Left cardiac atrium (tissue), 4 donors: ENCODE measurements around the gene TYW1. TPM values are rescaled to one million over a fixed set of nuclear protein-coding genes. Genes with fewer than 3 reads are reported as not detected.
"Not testable (repeated sequence)": the region's sequence is repeated elsewhere in the genome, so short reads cannot be mapped to it uniquely, and the experiment has no call there.

ENCODE experiments used
- ATAC-seq, 2 donors: fragments of 200-7000 bp; cut with Tn5 transposase; one replicate each; pipeline ENCODE4 v1.9.1; 2020; ENCODE audit warnings: mild to moderate bottlenecking in 2 of 2, moderate library complexity in 2 of 2
- DNase-seq: peaks from one replicate; pipeline ENCODE4 v3.0.0-alpha.2; 2020
- intact Hi-C, 2 donors: fragments of 100-400 bp; cut with DNase I; formaldehyde crosslinking; loops; one replicate each; pipeline versions ENCODE4 v1.14.1 to v1.15.1; 2022 to 2023
- total RNA-seq, 2 donors: library from RNA; stranded (reverse); fragmentation: NEBNext Ultra II Directional; extraction: Animal tissue kit (Norgen Biotek cat#: 25700); gene quantifications; one replicate each; pipeline ENCODE4 v1.2.1, GENCODE V29; 2021
- donor health status: DM: no; HTN: yes; CAD: no.
- donor health status: DM: no; HTN: yes; CAD: no; lungs with severe emphysema.
- donor health status: DM: yes; HTN: yes; CAD: no.
- donor health status: Dilated cardiomyopathy.

TYW1 gene
- total RNA-seq, 2 donors from 2014 or later: 10.8 to 13.3 TPM

- intact Hi-C loops: no loop called here
- ATAC-seq (peak; percentile 44 to 52), DNase-seq (no peak)
Measured at GRCh38 chr7:67100956-67101361, 104.3 kb downstream of the TYW1 start.

GRCh38 chr7:67104937-67105336 is 108.3 kb downstream of the TYW1 start:
- peak in 1 of 2 donors; percentile 14 for ATAC-seq
- intact Hi-C loops, DNase-seq: not testable (repeated sequence)

- intact Hi-C loops: no loop called here
- DNase-seq: no peak
- ATAC-seq: peak in 1 of 2 donors; percentile 53
Measured at GRCh38 chr7:67105377-67105776, 108.7 kb downstream of the TYW1 start.

GRCh38 chr7:67106255-67106654 is 109.6 kb downstream of the TYW1 start:
- intact Hi-C loops, DNase-seq: not testable (repeated sequence)
- ATAC-seq: peak in 1 of 2 donors; percentile 40

- ATAC-seq, intact Hi-C loops: not testable (repeated sequence)
Measured at GRCh38 chr7:67111342-67111741, 114.7 kb downstream of the TYW1 start.

GRCh38 chr7:67114483-67115246 is 118.0 kb downstream of the TYW1 start:
- intact Hi-C loops, DNase-seq: not testable (repeated sequence)
- peak; percentile 23 to 30 for ATAC-seq

More at GRCh38 chr7:67111342-67111741, 114.7 kb downstream of the TYW1 start:
- DNase-seq: not testable (repeated sequence)

- ATAC-seq, intact Hi-C loops: not testable (repeated sequence)
Measured at GRCh38 chr7:67120491-67120890, 123.9 kb downstream of the TYW1 start.

GRCh38 chr7:67128257-67128656 is 131.6 kb downstream of the TYW1 start:
- intact Hi-C loops, DNase-seq, ATAC-seq: not testable (repeated sequence)

More at GRCh38 chr7:67120491-67120890, 123.9 kb downstream of the TYW1 start:
- not testable (repeated sequence) for DNase-seq

- ATAC-seq, DNase-seq, intact Hi-C loops: not testable (repeated sequence)
Measured at GRCh38 chr7:67130766-67131165, 134.1 kb downstream of the TYW1 start.

- intact Hi-C loops, DNase-seq, ATAC-seq: not testable (repeated sequence)
Measured at GRCh38 chr7:67134912-67135311, 138.3 kb downstream of the TYW1 start.

- intact Hi-C loops, ATAC-seq: not testable (repeated sequence)
Measured at GRCh38 chr7:67135617-67136486, 139.2 kb downstream of the TYW1 start.

GRCh38 chr7:67137489-67137888 is 140.9 kb downstream of the TYW1 start:
- ATAC-seq: not testable (repeated sequence)

More at GRCh38 chr7:67135617-67136486, 139.2 kb downstream of the TYW1 start:
- not testable (repeated sequence) for DNase-seq

GRCh38 chr7:67139876-67140275 is 143.2 kb downstream of the TYW1 start:
- ATAC-seq, DNase-seq, intact Hi-C loops: not testable (repeated sequence)

More at GRCh38 chr7:67137489-67137888, 140.9 kb downstream of the TYW1 start:
- intact Hi-C loops, DNase-seq: not testable (repeated sequence)

GRCh38 chr7:67141001-67141400 is 144.4 kb downstream of the TYW1 start:
- ATAC-seq, DNase-seq, intact Hi-C loops: not testable (repeated sequence)

- DNase-seq (peak; percentile 31), ATAC-seq (peak; percentile 67 to 77)
- intact Hi-C loops: not testable (repeated sequence)
Measured at GRCh38 chr7:67143091-67143786, 146.6 kb downstream of the TYW1 start.

- intact Hi-C loops, DNase-seq, ATAC-seq: not testable (repeated sequence)
Measured at GRCh38 chr7:67145581-67146193, 149.1 kb downstream of the TYW1 start.

GRCh38 chr7:67149131-67149530 is 152.5 kb downstream of the TYW1 start:
- DNase-seq, ATAC-seq, intact Hi-C loops: not testable (repeated sequence)

- ATAC-seq: not testable (repeated sequence)
Measured at GRCh38 chr7:67154374-67154773, 157.7 kb downstream of the TYW1 start.

More at GRCh38 chr7:67154374-67154773, 157.7 kb downstream of the TYW1 start:
- intact Hi-C loops, DNase-seq: not testable (repeated sequence)
